ENCODE measurements around the gene SLC27A3.

DNA sequence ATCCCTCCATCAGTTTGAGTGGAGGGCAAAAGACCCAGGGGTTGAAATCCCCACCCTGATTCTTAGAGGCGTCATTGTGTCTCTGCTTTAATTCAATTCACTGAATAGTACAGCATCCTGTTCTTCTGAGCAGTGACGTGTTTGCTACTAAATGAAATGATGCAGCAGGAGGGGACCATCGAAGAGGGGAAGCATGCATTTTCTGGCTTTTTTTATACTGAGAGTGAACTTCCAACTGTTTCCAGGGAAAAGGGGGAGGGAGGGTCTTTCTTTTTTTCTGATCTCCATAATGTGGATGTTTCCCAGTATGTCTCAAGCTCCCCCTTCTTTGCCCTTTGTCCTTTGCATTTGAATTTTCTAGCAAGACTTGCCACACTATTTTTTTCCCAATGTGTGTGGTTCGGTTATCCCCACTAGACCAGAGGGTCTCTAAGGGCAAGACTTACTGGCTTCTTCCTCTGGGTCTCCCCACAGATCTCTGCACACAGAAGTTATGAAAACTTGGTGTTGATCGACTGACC, 44.7 kb upstream of the SLC27A3 start:
- TF ChIP-seq POLR2A (IDR thresholded peaks at IDR 0.05; ENCODE audit: low read length) (no peak), GATA1 (IDR thresholded peaks at IDR 0.05; ENCODE audit: low read depth, low read length) (no peak)

Data from erythroblast (primary cell).